ENCODE data around the gene PNLIPRP1.
A peak's percentile ranks its signal among the peaks of the same experiment; 100 is the strongest.

PNLIPRP1 gene

DNA sequence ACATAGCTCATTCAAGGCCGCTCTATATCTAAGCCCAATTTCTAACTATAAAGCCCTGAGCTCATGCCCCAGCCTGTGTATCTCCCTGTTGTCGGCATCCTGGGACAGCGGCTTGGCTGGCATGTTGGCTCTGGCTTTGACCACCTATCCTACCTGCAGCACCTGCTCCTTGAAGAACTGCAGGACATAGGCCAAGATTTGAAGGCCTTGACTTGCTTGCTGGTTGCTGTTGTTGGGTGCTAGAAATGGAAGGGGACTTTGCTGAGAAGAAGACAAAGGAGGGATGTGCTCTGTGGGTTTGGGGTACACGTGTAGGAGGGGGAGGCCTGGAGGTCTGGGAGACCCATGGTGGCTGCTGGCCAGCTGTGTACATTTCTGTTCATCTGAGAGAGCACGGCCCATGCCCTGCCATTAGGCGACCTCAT, 41.1 kb downstream of the PNLIPRP1 start:
- no peak for DNase-seq (ENCODE audit: low read depth)

DNA sequence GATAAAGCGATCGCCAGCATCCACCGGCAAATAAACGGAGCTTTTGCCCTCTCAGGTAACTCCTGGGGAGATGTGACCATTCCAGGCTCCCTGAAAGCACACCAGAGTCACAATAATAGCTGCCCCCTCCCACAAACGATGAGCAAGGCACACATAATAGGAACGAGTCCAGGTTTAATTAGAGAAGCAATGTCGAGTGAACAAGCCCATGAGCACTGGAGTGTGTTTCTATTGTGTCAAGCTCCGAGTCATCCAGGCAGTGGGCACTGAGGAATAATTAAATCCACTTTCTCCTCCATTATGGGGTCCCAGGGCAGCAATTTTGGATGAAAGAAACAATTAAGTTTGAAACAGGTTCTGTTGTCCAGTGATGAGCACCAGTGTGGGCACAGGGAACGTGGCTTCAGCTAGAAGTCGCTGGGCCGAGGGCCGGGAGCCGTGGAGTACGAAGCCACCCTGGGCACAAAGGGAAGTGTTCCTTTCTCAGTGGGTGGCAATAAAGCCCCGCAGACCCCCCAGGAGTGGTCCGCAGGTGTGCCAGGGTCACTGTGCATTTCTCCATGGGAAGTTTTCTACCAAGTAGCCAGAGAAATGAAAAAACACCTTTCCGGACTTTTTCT, 41.9 kb downstream of the PNLIPRP1 start:
- no peak for DNase-seq (ENCODE audit: low read depth)

DNA sequence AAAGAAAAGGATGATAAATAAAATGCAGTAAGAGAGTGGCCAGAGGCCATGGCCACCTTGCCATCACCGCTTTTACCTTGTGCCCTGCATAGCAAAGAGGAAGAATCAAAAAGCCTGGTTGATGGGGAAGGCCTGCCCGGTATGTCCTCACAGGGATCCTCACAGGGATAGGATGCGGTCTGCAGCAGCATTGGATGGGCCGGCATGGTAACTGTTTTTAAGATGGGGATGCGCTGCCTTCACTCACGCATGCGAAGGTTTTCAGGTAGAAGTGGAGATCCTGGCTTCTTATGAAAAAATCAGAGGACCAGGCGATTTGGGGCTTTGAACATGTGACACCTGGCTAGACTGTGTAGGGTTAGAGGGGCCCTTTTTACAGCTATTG, 42.4 kb downstream of the PNLIPRP1 start:
- no peak for DNase-seq (ENCODE audit: low read depth)

DNA sequence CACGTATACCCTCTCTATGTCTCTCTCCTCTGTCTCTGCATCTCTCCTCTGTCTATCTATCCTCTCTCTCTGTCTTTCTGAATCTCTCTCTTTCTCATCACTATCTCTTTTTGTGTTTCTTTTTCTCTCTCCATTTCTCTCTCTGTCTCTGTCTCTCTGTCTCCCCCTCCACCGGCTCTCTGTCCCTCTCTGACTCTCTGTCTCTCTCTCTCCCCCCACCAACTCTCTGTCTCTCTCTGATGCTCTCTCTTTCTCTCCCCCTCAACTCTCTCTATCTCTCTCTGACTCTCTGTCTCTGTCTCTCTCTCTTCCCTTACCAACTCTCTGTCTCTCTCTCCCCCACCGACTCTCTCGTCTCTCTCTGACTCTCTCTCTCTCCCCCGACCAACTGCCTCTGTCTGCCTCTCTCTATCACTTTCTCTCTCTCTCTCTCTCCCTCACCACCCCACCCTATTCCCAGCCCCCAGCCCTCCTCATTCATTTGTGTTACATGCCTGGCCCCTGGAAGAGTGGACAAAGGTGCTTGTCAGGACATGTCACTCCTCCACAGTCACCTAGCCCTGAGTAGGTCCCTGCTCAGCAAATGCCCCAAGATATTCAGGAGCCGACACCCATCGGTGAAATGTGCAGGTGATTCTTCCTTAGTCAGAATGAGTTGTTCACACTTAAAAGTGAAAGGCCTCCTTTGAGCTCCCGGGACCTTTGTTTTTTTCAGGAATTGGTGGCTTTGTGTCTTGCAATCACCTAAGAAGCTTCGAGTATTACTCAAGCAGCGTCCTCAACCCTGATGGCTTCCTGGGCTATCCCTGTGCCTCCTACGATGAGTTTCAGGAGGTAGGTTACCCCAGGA, 43.6 kb downstream of the PNLIPRP1 start:
- DNase-seq (ENCODE audit: low read depth): no peak

DNA sequence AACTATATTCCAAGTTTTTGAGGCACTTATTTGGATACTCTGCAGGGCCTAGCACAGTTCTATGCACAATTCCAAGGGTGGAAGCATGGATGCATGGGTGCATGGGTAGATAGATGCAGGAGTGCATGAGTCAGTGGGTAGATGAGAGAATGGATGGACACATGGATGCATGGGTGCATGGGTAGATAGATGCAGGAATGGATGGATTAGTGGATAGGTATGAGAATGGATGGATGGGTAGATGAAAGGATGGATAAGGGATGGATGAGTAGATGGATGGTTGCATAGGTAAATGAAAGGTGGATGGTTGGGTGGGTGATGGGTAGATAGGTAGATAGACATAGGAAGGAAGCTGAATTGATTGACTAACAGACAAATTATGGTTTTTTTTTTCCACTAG, 45.6 kb downstream of the PNLIPRP1 start:
- no peak for DNase-seq (ENCODE audit: low read depth)

DNA sequence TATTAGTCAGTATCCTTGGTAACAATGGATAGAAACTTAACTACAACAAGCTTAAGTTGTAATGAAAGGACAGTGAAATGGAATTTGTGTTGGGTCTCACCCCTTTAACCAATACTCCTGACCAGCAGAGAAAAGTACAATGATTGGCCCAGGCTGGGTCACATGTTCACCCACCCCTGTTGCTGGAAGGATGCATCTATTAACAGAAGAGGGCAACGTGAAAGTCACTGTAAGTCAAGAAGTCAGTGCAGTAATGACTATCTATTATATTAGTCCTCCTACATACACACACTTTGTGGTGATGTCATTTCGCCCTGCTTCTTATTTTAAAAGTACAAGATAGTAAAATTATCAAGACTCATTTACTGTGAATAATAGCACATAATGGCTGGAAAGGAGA, 46.2 kb downstream of the PNLIPRP1 start:
- DNase-seq (ENCODE audit: low read depth): no peak

DNA sequence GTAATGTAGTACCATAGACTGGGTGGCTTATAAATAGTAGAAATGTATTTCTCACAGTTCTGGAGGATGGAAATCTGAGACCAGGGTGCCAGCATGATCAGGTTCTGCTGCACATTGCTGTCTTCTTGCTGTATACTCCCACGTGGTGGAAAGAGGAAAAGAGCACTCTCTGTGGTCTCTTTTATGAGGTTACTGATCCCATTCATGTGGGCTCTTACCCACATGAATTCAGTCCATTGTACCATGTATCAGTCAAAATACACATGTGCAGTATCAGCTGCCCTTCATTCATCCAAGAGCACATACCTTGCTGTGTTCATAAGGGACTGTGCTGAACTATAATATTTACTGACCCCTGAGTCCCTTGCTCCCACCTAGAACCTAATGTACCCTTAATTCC, 47.1 kb downstream of the PNLIPRP1 start:
- no peak for DNase-seq (ENCODE audit: low read depth)

DNA sequence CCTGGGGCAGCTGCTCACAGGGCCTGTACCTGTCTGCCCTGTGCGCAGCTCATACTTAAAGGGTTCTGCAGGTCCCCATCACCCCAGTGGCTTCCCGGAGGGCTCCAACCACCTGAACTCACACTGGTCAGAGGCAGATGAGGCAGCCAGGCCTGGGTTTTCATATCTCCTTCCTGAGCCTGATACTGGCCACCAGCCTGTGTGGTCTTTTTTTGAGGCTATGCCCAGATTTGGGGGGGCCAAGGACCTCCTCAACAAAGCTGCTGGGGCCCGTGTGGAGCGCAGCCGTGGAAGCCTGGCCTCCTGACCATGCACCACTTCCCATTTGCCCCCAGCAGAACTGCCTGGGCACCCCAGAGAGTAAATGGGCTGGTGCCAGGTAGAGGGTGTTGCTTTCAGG, 55.7 kb downstream of the PNLIPRP1 start:
- DNase-seq (ENCODE audit: low read depth): no peak

DNA sequence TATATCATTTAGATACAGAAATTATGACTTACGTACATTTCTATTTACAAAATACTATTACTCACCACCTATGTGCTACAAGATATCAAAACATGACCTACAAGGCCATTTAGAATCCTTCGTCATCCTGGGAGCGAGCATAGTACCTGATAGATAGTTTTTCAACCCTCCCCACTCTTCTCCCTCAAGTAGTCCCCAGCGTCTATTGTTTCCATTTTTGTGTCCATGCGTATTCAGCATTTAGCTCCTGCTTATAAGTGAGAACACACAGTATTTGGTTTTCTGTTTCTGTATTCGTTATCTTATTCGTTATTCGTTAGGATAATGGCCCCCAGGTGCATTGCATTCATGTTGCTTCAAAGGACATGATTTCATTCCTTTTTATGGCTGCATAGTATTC, 58.1 kb downstream of the PNLIPRP1 start:
- no peak for DNase-seq (ENCODE audit: low read depth)

DNA sequence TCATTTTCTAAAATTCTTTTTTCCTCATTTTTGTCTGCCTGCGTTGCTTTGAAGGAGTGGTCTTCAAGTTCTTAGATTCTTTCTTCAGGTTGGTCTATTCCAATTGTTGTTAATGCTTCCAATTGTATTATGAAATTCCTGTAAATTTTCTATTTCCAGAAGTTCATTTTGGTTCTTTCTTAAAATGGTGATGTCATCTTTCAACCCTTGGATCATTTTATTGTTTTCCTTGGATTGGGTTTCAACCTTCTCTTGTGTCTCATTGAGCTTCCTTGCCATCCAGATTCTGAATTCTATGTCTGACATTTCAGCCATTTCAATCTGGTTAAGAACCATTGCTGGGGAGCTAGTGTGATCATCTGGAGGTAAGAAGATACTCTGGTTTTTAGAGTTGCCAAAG, 63.1 kb downstream of the PNLIPRP1 start:
- DNase-seq (ENCODE audit: low read depth): no peak

DNA sequence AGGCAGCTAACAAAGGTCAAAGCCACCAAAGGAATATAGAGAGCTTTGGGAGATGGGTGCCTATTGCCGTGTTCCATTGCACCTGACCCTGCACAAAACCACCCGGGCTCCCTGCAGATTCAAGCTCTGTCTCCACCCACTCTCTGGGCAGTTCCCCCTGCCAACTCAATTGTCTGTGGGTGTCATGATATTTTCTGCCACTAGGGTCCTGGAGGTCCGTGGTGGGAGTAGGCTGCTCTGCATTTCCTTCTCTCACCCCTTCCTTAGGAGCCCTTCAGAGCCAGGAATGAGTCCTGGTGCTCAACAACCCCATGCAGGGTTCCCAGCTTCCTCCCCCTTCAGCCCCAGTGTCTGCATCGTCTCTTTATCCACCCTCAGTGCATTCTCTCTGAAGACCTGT, 64.1 kb downstream of the PNLIPRP1 start:
- DNase-seq (ENCODE audit: low read depth): peak; percentile 24

DNA sequence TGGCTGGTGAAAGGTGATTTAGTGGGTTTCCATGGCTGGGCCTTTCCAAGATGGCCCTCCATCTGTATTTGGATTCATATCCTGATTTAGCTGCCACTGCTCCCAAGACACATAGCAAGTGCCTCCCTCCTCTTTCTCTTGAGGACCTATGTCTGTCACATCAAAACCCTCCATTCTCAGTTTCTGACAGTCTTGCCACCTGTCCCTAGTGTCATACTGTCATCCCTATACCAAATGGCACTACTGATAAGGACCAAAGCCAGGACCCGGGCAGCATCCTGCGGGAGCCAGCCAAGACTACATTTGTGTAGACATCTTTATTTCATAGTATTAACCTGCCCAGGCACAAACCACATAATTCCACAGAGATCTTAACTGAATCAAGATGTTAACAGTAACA, 64.8 kb downstream of the PNLIPRP1 start:
- no peak for DNase-seq (ENCODE audit: low read depth)

DNA sequence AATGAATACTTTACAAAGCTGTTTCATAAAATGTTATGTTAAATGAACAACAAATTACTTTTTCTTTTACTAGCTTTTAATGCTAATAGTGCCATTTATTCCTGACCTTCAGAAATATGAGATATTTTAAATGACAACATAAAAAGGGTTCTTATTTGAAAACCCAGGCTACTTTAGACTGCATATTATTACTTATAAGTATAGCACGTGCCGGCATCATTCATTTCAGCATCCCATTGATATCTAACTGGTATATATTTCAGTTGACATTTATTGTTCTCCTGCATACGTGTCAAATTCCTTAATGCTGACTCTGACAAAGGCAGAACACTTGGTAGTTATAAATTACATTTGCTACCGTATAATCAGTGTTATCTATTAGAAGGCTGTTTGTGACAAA, 65.3 kb downstream of the PNLIPRP1 start:
- no peak for DNase-seq (ENCODE audit: low read depth)

DNA sequence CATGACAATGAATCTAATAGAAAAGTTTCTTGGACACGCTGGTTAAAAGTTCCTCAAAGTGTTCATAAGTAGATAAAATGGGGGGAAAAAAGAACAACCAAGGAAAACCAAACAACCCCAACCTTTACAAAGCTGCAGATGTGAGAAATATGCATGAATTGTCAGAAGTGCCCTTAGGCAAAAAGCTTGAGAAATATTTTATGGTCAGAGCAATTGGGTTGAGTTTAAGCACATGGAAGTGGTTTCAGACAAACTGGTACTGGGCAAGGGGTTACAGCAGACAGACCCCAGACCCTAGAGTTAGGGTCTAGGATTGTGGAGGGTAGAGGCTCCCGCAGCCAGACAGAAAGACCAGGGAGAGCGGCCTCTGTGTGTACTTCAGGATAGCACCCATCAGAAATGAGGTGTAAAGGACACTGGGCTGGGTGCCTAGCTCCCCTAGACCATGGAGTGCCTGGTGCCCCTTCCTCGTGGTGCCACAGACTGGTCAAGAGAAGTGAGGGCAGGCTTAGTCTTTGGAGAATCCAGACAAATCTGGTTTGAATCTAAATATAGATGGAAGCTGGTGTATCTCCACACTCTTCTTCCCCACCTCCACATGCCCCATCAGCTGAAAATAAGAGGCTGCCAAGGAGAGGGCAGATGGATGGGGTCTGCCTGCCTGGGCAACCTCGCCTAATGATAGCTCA, 67.2 kb downstream of the PNLIPRP1 start:
- no peak for DNase-seq (ENCODE audit: low read depth)
